HG03354 (cell line): Measurements from ENCODE around the gene FRYL.
"Not testable (repeated sequence)": the region's sequence is repeated elsewhere in the genome, so short reads cannot be mapped to it uniquely, and the experiment has no call there.

Source experiments
- ATAC-seq: cut with Tn5 transposase; IDR thresholded peaks from one replicate; pipeline ENCODE4 v1.9.1; 2021; ENCODE audit warnings: mild to moderate bottlenecking; ENCODE audit not compliant: unreplicated experiment, poor library complexity, severe bottlenecking

The FRYL gene

GRCh38 chr4:48752726-48753125 is 27.4 kb downstream of the FRYL start:
- no peak for ATAC-seq

GRCh38 chr4:48752246-48752645 is 27.8 kb downstream of the FRYL start:
- no peak for ATAC-seq

GRCh38 chr4:48748949-48749596 is 31.0 kb downstream of the FRYL start:
- ATAC-seq, result no peak

GRCh38 chr4:48746608-48747362 is 33.3 kb downstream of the FRYL start:
- no peak for ATAC-seq

GRCh38 chr4:48745223-48745622 is 34.9 kb downstream of the FRYL start:
- ATAC-seq, result not testable (repeated sequence)

GRCh38 chr4:48742412-48742811 is 37.7 kb downstream of the FRYL start:
- no peak for ATAC-seq

GRCh38 chr4:48739560-48740019 is 40.5 kb downstream of the FRYL start:
- ATAC-seq, result peak; percentile 69

GRCh38 chr4:48738856-48739255 is 41.2 kb downstream of the FRYL start:
- ATAC-seq, result no peak

GRCh38 chr4:48728906-48729496 is 51.1 kb downstream of the FRYL start:
- not testable (repeated sequence) for ATAC-seq

- ATAC-seq, result no peak
Measured at GRCh38 chr4:48727666-48728459, 52.2 kb downstream of the FRYL start.

GRCh38 chr4:48725414-48725813 is 54.7 kb downstream of the FRYL start:
- no peak for ATAC-seq

GRCh38 chr4:48722509-48723446 is 57.3 kb downstream of the FRYL start:
- ATAC-seq, result no peak

- ATAC-seq, result no peak
Measured at GRCh38 chr4:48720459-48720858, 59.6 kb downstream of the FRYL start.

GRCh38 chr4:48718818-48719465 is 61.1 kb downstream of the FRYL start:
- ATAC-seq, result no peak

GRCh38 chr4:48716285-48716684 is 63.8 kb downstream of the FRYL start:
- ATAC-seq, result not testable (repeated sequence)

GRCh38 chr4:48710446-48711209 is 69.5 kb downstream of the FRYL start:
- ATAC-seq, result no peak

GRCh38 chr4:48709901-48710300 is 70.2 kb downstream of the FRYL start:
- no peak for ATAC-seq

GRCh38 chr4:48708610-48709009 is 71.5 kb downstream of the FRYL start:
- no peak for ATAC-seq
